Mesothelial cell of epicardium (in vitro differentiated cells): ENCODE data around the gene HYOU1. TPM values are rescaled to one million over a fixed set of nuclear protein-coding genes. Genes with fewer than 3 reads are reported as not detected.
A peak's percentile ranks its signal among the peaks of the same experiment; 100 is the strongest.
"Not testable (repeated sequence)": the region's sequence is repeated elsewhere in the genome, so short reads cannot be mapped to it uniquely, and the experiment has no call there.

Experiments used
- DNase-seq, 2 experiments: peaks; one replicate each; pipeline ENCODE4 v3.0.0; 2021; ENCODE audit warnings: low spot score in 2 of 2; ENCODE audit not compliant: unreplicated experiment in 2 of 2
- H3K27ac Mint-ChIP-seq: 2 replicates; pipeline ENCODE4 v1.8.0; 2021; ENCODE audit warnings: mixed read lengths
- H3K27me3 Mint-ChIP-seq: 2 replicates; pipeline ENCODE4 v1.8.0; 2021; ENCODE audit warnings: low read depth, mixed read lengths
- H3K36me3 Mint-ChIP-seq: 2 replicates; pipeline ENCODE4 v1.8.0; 2021; ENCODE audit warnings: mixed read lengths
- H3K4me1 Mint-ChIP-seq: 2 replicates; pipeline ENCODE4 v1.8.0; 2021; ENCODE audit warnings: mixed read lengths
- H3K4me3 Mint-ChIP-seq: 2 replicates; pipeline ENCODE4 v1.8.0; 2021; ENCODE audit warnings: mild to moderate bottlenecking, moderate library complexity, mixed read lengths
- H3K9me3 Mint-ChIP-seq: 2 replicates; pipeline ENCODE4 v1.8.0; 2021; ENCODE audit warnings: mixed read lengths
- CTCF ChIP-seq: fragments of 200-600 bp; sonication (generic); IDR thresholded peaks from one replicate; pipeline ENCODE4 v1.5.0; 2021; ENCODE audit warnings: antibody characterized with exemption; ENCODE audit not compliant: unreplicated experiment
- total RNA-seq: library from RNA; stranded (reverse); gene quantifications from 3 replicates; pipeline ENCODE4 v1.2.1, GENCODE V29; 2021

The HYOU1 gene, protein sequence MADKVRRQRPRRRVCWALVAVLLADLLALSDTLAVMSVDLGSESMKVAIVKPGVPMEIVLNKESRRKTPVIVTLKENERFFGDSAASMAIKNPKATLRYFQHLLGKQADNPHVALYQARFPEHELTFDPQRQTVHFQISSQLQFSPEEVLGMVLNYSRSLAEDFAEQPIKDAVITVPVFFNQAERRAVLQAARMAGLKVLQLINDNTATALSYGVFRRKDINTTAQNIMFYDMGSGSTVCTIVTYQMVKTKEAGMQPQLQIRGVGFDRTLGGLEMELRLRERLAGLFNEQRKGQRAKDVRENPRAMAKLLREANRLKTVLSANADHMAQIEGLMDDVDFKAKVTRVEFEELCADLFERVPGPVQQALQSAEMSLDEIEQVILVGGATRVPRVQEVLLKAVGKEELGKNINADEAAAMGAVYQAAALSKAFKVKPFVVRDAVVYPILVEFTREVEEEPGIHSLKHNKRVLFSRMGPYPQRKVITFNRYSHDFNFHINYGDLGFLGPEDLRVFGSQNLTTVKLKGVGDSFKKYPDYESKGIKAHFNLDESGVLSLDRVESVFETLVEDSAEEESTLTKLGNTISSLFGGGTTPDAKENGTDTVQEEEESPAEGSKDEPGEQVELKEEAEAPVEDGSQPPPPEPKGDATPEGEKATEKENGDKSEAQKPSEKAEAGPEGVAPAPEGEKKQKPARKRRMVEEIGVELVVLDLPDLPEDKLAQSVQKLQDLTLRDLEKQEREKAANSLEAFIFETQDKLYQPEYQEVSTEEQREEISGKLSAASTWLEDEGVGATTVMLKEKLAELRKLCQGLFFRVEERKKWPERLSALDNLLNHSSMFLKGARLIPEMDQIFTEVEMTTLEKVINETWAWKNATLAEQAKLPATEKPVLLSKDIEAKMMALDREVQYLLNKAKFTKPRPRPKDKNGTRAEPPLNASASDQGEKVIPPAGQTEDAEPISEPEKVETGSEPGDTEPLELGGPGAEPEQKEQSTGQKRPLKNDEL
- 131 to 142 TPM (median 133 TPM) in 3 replicates for total RNA-seq

DNA sequence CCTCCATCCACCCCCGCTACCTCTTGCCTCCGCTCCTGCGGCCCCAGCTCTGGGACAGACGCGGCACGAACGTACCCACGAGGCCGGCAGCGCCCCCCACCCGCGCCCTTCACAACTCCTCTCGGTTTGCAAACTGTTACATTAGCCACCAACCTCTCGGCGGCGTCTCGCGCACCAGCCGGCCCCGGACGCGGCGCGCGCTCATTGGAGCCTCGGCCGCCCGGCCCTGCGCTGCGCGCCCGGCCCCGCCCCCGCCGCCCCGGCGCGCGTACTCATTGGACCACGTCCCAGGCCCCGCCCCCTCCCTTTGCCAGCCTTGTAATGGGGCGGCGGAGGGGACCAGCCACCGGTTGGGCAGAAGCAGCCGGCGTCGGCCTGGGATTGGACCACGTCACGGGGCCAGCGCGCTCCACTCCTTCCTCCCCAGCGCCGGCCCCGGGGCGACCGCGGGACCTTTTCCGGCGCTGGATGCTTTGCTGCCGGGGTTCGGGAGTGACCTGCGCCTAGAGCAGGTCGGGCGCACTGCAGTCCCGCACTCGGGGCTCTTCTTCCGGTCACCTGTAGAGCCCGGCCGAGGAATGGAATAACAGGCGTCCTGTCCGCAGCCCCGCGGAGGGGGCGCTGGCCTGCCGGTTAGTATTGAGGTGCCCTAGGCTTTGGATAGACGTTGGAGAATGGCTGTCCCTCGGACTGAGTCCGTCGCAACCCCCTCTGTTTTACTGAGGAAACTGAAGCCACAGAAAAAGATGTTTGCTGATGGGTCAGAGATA lies at the start of gene HYOU1:
HYOU1 (minus strand) TSS at position 206 of the 770 bp plus-strand sequence. CDS start 1,045 bp downstream, outside the sequence.
- no peak for TF ChIP-seq CTCF
- Mint-ChIP-seq H3K4me1 (peaks cover 17% of the 10 kb centered on the region), H3K27ac (peak within 1 kb of the TSS; percentile 97), H3K9me3 (no peaks in the 10 kb centered on the region), H3K4me3 (peak within 1 kb of the TSS; percentile 95), H3K36me3 (peaks cover 12% of the 10 kb centered on the region), H3K27me3 (no peaks in the 10 kb centered on the region)
- DNase-seq, result peak; percentile 98 to 99

DNA sequence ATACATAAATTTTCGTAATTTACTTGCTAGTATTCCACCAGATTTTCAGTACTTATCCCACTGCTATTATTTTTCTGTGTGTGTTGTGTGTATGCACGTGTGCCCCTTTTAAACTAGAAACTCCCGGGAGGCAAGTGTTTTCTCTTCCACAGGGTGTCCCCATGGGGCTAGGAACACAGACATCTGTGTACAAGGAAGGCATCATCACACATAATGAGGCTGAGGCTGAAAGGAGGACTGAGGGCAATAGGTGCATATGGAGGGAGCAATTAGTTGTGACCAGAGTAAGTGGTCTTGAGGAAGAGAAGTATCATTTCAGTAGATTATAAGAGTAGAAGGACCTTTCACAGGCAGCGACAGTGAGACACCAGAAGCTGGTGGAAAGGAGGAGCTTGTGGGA lies 46.8 kb upstream of the HYOU1 start:
- DNase-seq, result no peak
- no peak for TF ChIP-seq CTCF
- Mint-ChIP-seq H3K27me3 (no peaks in the 10 kb centered on the region), H3K36me3 (peaks cover 2% of the 10 kb centered on the region), H3K27ac (peak overlapping the region; percentile 100), H3K4me3 (peak overlapping the region; percentile 21), H3K9me3 (no peaks in the 10 kb centered on the region), H3K4me1 (peaks cover 58% of the 10 kb centered on the region)

DNA sequence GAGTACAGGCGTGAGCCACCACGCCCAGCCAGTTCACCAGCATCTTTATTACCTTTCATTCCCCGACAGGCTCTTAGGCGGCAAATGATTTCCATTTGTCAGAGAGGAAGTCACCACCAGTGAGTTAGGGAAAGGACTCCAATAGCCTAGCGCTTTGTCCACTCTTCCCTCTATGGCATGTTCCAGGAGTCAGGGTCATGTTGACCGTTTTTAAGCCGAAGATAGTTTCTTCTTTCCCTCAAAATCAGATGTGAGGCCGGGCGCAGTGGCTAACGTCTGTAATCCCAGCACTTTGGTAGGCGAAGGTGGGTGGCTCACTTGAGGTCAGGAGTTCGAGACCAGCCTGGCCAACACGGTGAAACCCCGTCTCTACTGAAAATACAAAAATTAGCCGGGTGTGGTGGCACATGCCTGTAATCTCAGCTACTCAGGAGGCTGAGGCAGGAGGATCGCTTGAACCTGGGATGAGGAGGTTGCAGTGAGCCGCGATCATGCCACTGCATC lies 46.2 kb upstream of the HYOU1 start:
- not testable (repeated sequence) for DNase-seq, H3K36me3 Mint-ChIP-seq, H3K27me3 Mint-ChIP-seq, H3K9me3 Mint-ChIP-seq
- Mint-ChIP-seq H3K4me1 (peaks cover 52% of the 10 kb centered on the region), H3K4me3 (peak overlapping the region; percentile 20), H3K27ac (peak overlapping the region; percentile 100)

GRCh38 chr11:119101759-119102423 lies 44.9 kb upstream of the HYOU1 start, which contains the start of gene DPAGT1:
TSS of gene DPAGT1 (minus strand) at chr11:119101853. CDS start at chr11:119101655, 198 bp downstream.
- no peaks in the 10 kb centered on the region for H3K9me3 Mint-ChIP-seq
- H3K27ac Mint-ChIP-seq, result peak within 1 kb of the TSS; percentile 100
- peak; percentile 55 to 77 for DNase-seq
- no peak for TF ChIP-seq CTCF
- peaks cover 15% of the 10 kb centered on the region for H3K36me3 Mint-ChIP-seq
- peak within 1 kb of the TSS; percentile 80 for H3K4me3 Mint-ChIP-seq
- peaks cover 48% of the 10 kb centered on the region for H3K4me1 Mint-ChIP-seq
- H3K27me3 Mint-ChIP-seq, result no peaks in the 10 kb centered on the region

GRCh38 chr11:119100994-119101758 lies 44.2 kb upstream of the HYOU1 start:
- peaks cover 40% of the 10 kb centered on the region for H3K4me1 Mint-ChIP-seq
- H3K4me3 Mint-ChIP-seq, result peak overlapping the region; percentile 80
- no peaks in the 10 kb centered on the region for H3K27me3 Mint-ChIP-seq
- peak overlapping the region; percentile 100 for H3K27ac Mint-ChIP-seq
- TF ChIP-seq CTCF, result no peak
- no peak for DNase-seq
- H3K9me3 Mint-ChIP-seq, result no peaks in the 10 kb centered on the region
- peaks cover 20% of the 10 kb centered on the region for H3K36me3 Mint-ChIP-seq
